Endothelial cell of umbilical vein (primary cell): ENCODE data around the gene TTC9B. TPM values are rescaled to one million over a fixed set of nuclear protein-coding genes. Genes with fewer than 3 reads are reported as not detected.

Source experiments
- BruUV-seq: library from RNA; stranded (reverse); fragments of 400-500 nt; replicated peaks from 2 replicates; lab custom pipeline; 2021; lab: Mats Ljungman, UMichigan
- CTCF ChIA-PET: fragments of 300-600, 350-600 bp; sonication (Branson Sonifier 250); formaldehyde crosslinking; loops from one replicate; lab custom pipeline; 2021; ENCODE audit warnings: antibody characterized with exemption, inconsistent platforms; lab: Charles Lee
- POLR2A ChIA-PET: fragments of 300-600, 350-600 bp; sonication (Branson Sonifier 250); formaldehyde crosslinking; loops from one replicate; lab custom pipeline; 2021; ENCODE audit warnings: antibody characterized with exemption, inconsistent platforms; lab: Charles Lee
- DNase-seq: peaks from one replicate; pipeline ENCODE4 v3.0.0-alpha.2; 2011; ENCODE audit warnings: low read depth, low spot score
- FAIRE-seq: peaks from 2 replicates; lab custom pipeline; 2011; peaks lifted over from hg19 to GRCh38; lab: Jason Lieb, UNC
- H2AFZ ChIP-seq: 2 replicates; pipeline ENCODE4 v1.6.0; 2012; ENCODE audit warnings: low read depth, low read length, control low read depth, inconsistent platforms
- H3K27ac ChIP-seq: 2 replicates; pipeline ENCODE4 v1.5.1; 2011; ENCODE audit warnings: low read depth, mild to moderate bottlenecking, control low read depth, low read length, moderate library complexity; ENCODE audit not compliant: insufficient read depth
- H3K27me3 ChIP-seq, 2 experiments: 2 replicates each; pipeline versions ENCODE4 v1.6.0 to v1.6.1; 2011; ENCODE audit warnings: low read length in 2 of 2, mixed read lengths in 1 of 2; ENCODE audit not compliant: control insufficient read depth in 2 of 2, insufficient read depth in 2 of 2
- H3K36me3 ChIP-seq, 2 experiments: 2 replicates in 1 of 2; 3 replicates in 1 of 2; pipeline ENCODE4 v1.5.1; 2011; ENCODE audit warnings: low read length in 2 of 2, mild to moderate bottlenecking in 1 of 2, moderate library complexity in 1 of 2; ENCODE audit not compliant: control insufficient read depth in 2 of 2, insufficient read depth in 2 of 2; ENCODE audit errors: extremely low read depth in 1 of 2
- H3K4me1 ChIP-seq: 3 replicates; pipeline ENCODE4 v1.5.1; 2011; ENCODE audit warnings: mild to moderate bottlenecking, low read length; ENCODE audit not compliant: control insufficient read depth, insufficient read depth; ENCODE audit errors: extremely low read depth
- H3K4me2 ChIP-seq: 2 replicates; pipeline ENCODE4 v1.6.1; 2011; ENCODE audit warnings: low read length, control low read depth, mixed read lengths; ENCODE audit not compliant: insufficient read depth
- H3K4me3 ChIP-seq, 3 experiments: fragments of 200-600 bp in 1 of 3; sonication (generic), shearing (Covaris generic) in 1 of 3; replicated peaks in 1 of 3; 2 replicates each; pipeline ENCODE4 v1.5.1; 2011 to 2016; ENCODE audit warnings: control low read depth in 3 of 3, low read length in 3 of 3, mild to moderate bottlenecking in 2 of 3, inconsistent platforms in 1 of 3, low read depth in 1 of 3, moderate library complexity in 1 of 3; ENCODE audit not compliant: insufficient read depth in 1 of 3
- H3K79me2 ChIP-seq: 2 replicates; pipeline ENCODE4 v1.6.0; 2012; ENCODE audit warnings: low read length, inconsistent platforms; ENCODE audit not compliant: control insufficient read depth, insufficient read depth
- H3K9ac ChIP-seq: replicated peaks from 2 replicates; pipeline ENCODE3; 2011; ENCODE audit warnings: low read length, control low read depth; ENCODE audit not compliant: insufficient read depth; ENCODE audit errors: extremely low read depth
- H3K9me1 ChIP-seq: replicated peaks from 3 replicates; pipeline ENCODE4 v1.6.0; 2011; ENCODE audit warnings: mild to moderate bottlenecking, low read length; ENCODE audit not compliant: control insufficient read depth, insufficient read depth; ENCODE audit errors: extremely low read depth
- H3K9me3 ChIP-seq: replicated peaks from 2 replicates; pipeline ENCODE4 v1.5.1; 2012; ENCODE audit warnings: low read length, inconsistent platforms; ENCODE audit not compliant: control insufficient read depth, insufficient read depth
- H4K20me1 ChIP-seq: replicated peaks from 2 replicates; pipeline ENCODE3; 2011; ENCODE audit warnings: mild to moderate bottlenecking, low read length; ENCODE audit not compliant: control insufficient read depth, insufficient read depth; ENCODE audit errors: extremely low read depth
- EZH2 ChIP-seq: IDR thresholded peaks from 2 replicates; pipeline ENCODE4 v1.6.1; 2012; ENCODE audit warnings: borderline replicate concordance, low read depth, mild to moderate bottlenecking, moderate library complexity, low read length, inconsistent platforms; ENCODE audit not compliant: severe bottlenecking
- GATA2 ChIP-seq: IDR thresholded peaks from 2 replicates; pipeline ENCODE4 v1.7.0; 2011; ENCODE audit warnings: low read depth, mild to moderate bottlenecking, moderate library complexity, mixed read lengths, low read length; ENCODE audit not compliant: insufficient read length, insufficient read depth
- MYC ChIP-seq: IDR thresholded peaks from one replicate; pipeline ENCODE4 v1.6.1; 2011; ENCODE audit warnings: mild to moderate bottlenecking, low read depth, low read length
- POLR2A ChIP-seq: IDR thresholded peaks from 2 replicates; pipeline ENCODE4 v1.6.1; 2012; ENCODE audit warnings: low read depth, mild to moderate bottlenecking, control low read depth, low read length
- dilution Hi-C: fragments of 300-500 bp; cut with MboI; formaldehyde crosslinking; loops from one replicate; pipeline ENCODE4 v1.15.0; 2019; ENCODE audit warnings: low sequenced_read_pairs; ENCODE audit not compliant: extremely low pct_ligation_motif_present
- intact Hi-C: fragments of 100-400 bp; cut with micrococcal nuclease; formaldehyde crosslinking; loops from one replicate; pipeline ENCODE4 v1.10.0; 2022
- polyA plus RNA-seq, 4 experiments: library from polyadenylated mRNA; depleted of rRNA in 3 of 4; stranded (reverse) in 3 of 4; unstranded in 1 of 4; fragments of >200 nt; gene quantifications; 2 replicates each; pipeline versions ENCODE4 v1.2.1 to v1.2.3, GENCODE V29; 2011 to 2012; ENCODE audit warnings: missing spikeins in 1 of 4
- total RNA-seq: library from RNA; stranded (reverse); gene quantifications from 2 replicates; pipeline ENCODE4 v1.2.3, GENCODE V29; 2021
- TF ChIP-seq, protein P1 (sequence below), 2 donors: IDR thresholded peaks; 1 replicate in 1 of 2; 2 replicates in 1 of 2; pipeline ENCODE4 v1.5.1; 2011; ENCODE audit warnings: low read length in 2 of 2, mild to moderate bottlenecking in 2 of 2, moderate library complexity in 2 of 2, control low read depth in 1 of 2, inconsistent platforms in 1 of 2, low read depth in 1 of 2; ENCODE audit not compliant: insufficient read depth in 1 of 2; ENCODE audit errors: extremely low read depth in 1 of 2

TTC9B gene
- total and polyA plus RNA-seq, 2 donors (not counting 3 experiments of a cell fraction or from before 2014, with no cell fraction given): not detected

DNA sequence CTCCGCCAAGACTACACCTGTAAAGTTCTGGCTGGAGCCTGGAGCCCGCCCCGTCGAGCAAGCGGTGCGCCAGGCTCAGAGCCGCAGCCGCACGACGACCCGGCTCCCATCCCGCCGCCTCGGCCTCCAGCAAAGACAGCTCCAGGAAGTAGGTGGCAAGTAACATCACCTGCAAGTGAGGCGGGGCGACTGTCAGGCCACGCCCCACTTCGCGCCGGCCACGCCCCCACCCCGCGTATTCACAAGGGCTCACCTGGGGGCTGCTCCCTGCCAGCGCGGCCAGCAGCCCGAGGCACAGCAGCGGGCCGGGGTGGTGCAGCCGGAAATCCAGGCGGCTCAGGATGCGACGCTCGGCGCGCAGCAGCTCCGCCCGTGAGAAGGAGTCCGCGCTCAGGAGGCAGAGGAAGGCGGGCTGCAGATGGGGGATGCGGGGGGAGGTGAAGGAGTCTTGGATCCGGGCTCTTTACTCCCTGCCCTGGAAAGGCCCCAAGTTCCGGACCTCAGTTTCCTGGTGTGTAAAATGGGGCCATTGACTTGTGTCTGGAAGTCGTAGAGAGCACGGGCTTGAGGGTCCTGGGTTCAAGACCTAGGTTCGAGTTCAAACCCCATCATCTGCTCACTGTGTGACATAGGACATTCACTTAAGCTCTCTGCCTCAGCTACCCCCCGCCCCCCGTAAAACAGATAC lies 5.1 kb upstream of the TTC9B start:
- CTCF ChIA-PET: interaction anchor here (0.9 to 2.7 kb wide), 3 partner anchors 8 to 84 kb away, joined by 3 to 8 read pairs (median 3); no protein-coding TSS in a partner anchor

More for the DNA sequence above, 5.1 kb upstream of the TTC9B start:
- Histone ChIP-seq H2AFZ (no peak overlapping the region), H3K9me1 (no peaks in the 10 kb centered on the region), H3K9ac (no peak overlapping the region), H3K4me1 (peaks cover 15% of the 10 kb centered on the region), H3K79me2 (no peaks in the 10 kb centered on the region), H4K20me1 (no peaks in the 10 kb centered on the region), H3K4me2 (no peak overlapping the region), H3K9me3 (no peaks in the 10 kb centered on the region), H3K4me3 (no peak overlapping the region), H3K27me3 (peaks cover 20 to 35% of the 10 kb centered on the region in 2 experiments), H3K27ac (no peak overlapping the region), H3K36me3 (no peaks in the 10 kb centered on the region)
- intact Hi-C loops: loop anchor here (5.0 kb wide), 1 partner anchor 66 kb away; no protein-coding TSS in a partner anchor
- dilution Hi-C loops: no loop called here
- no peak for FAIRE-seq
- no peak for DNase-seq
- no TSS peak for BruUV-seq
- POLR2A ChIA-PET: no interaction called here
- no peak for TF ChIP-seq MYC
- TF ChIP-seq EZH2: no peak
- TF ChIP-seq GATA2: no peak
- TF ChIP-seq, protein P1, sequence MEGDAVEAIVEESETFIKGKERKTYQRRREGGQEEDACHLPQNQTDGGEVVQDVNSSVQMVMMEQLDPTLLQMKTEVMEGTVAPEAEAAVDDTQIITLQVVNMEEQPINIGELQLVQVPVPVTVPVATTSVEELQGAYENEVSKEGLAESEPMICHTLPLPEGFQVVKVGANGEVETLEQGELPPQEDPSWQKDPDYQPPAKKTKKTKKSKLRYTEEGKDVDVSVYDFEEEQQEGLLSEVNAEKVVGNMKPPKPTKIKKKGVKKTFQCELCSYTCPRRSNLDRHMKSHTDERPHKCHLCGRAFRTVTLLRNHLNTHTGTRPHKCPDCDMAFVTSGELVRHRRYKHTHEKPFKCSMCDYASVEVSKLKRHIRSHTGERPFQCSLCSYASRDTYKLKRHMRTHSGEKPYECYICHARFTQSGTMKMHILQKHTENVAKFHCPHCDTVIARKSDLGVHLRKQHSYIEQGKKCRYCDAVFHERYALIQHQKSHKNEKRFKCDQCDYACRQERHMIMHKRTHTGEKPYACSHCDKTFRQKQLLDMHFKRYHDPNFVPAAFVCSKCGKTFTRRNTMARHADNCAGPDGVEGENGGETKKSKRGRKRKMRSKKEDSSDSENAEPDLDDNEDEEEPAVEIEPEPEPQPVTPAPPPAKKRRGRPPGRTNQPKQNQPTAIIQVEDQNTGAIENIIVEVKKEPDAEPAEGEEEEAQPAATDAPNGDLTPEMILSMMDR (IDR thresholded peaks at IDR 0.05; ENCODE audit: extremely low read depth in 1 of 2, insufficient read depth in 1 of 2, low read depth in 1 of 2, low read length in 2 of 2): no peak
- TF ChIP-seq POLR2A: no peak
